CD4-positive, alpha-beta T cell treated with Interferon alpha-2 for 1 hour (primary cell): Measurements from ENCODE around the gene NHS.

Experiments
- DNase-seq, 2 donors: peaks; one replicate each; pipeline ENCODE4 v3.0.0-alpha.2; 2020 to 2022

NHS gene

DNA sequence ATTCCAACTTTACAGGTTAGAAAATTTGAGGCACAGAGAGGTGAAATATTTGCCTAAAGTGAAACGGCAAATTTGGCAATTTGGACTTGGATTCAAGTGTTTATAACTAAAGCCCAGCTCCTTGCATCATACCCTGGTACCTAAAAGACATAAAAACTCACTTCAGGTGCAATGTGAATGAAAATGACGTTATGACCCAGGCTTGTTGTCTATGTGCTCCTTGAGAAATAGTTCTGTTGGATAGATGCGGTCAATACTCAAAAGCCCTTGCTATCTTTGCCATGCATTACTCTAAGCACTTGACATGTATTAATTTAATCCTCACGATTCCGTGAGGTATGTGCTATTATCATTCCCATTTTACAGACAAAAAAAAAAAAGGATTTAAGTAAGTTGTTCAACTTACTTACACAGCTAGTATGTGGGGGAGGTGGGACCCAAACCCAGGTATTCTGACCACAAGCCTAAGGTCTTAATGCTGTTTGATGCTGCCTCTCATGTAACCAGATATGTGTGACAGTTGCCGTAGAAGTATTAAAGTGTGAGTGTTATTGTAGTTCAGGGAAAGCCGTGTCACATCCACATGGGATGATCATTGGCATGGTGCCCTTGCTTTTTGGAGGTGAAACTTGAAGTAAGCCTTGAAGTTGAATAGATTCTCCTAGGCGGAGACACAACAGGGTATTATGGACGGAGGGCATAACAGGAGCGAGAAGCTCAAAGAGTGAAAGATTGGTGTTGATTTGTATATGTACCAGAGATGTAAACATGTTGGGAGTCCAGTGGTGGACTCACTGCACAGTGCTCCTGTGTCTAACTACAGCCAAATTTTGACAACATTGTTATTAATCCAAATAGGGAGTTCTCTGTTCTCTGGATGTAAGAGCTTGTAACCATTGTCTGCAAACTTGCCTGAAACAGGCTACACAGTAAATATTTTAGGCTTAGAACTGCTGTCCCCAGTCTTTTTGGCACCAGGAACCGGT, 365.4 kb downstream of the NHS start:
- no peak for DNase-seq

DNA sequence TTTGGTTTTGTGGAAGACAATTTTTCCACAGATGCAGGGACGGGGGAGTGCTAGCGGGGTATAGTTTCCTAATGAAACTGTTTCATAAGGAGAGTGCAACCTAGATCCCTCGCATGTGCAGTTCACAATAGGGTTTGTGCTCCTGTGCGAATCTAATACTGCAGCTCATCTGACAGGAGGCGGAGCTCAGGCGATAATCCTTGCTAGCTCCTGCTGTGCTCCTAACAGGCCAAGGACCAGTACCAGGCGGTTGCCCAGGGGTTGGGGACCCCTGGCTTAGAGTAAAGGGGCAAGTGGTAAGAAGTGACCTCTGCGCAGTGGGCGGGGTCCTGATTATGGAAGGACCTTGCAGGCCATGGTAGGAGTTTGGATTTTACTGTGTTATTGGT, 366.1 kb downstream of the NHS start:
- no peak for DNase-seq

DNA sequence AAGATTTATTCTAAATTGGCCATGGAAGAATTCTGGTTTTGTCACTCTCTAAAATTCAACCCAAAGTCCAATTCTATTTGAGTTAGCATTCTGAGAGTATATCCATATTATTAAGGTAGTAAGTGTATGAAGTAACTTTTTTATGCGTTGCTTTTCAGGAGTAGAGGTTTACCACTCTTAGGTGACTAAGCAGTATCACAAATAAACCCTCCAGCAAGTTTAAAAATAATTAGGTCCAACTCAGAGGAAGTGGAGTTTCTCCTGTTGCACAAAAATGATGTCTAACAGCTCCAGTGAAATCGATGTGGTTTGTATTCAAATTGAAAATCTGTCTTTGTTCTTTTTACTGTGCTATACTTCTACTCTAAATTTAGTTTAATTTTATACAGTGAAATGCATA, 368.9 kb downstream of the NHS start:
- no peak for DNase-seq

DNA sequence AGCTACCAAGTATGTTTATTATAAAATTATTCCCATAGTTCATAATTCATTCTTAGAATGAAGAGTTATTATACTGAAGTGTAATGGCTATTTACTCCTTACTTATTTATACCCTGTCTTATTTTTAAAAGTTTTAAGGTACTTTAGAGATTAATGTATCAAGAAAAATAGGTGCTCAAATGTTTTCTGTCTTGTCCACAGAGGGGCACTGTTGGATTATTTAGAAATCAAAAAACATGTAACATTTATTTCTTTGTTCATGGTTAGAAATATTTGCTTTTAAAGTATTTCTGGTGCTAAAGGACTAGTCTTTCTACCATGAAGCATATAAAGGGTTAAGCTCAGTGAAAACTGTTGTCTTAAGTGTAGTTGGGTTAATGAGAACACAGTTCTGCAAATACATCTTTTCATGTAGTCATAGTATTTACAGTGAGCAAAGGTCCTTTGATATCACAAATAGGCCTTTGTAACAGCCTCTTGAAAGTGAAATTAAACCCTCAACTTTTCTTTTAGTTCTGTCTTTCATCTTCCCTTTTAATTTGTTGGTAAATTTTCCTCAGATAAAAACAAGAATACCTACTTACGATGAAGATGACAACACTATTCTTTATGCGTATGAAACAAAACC, 370.0 kb downstream of the NHS start:
- peak in 1 of 2 donors; percentile 23 for DNase-seq

DNA sequence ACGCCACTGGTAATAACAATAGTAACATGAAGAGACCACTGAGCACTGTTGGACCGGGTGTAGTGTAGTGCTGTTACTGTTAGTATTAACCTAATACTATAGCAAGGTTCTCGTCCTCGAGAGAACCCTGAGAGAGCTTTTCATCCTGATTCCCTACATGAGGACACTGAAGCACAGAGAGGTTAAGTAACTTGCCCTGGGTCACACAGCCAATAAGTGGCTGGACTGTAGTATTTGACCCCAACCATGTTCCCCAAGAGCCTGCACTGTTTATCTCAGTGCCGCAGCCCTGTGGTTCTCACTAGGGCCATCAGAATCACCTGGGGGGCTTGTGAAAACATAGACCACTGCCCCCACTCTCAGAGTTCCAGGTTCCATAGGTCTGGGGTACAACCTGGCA, 372.7 kb downstream of the NHS start:
- DNase-seq = no peak

DNA sequence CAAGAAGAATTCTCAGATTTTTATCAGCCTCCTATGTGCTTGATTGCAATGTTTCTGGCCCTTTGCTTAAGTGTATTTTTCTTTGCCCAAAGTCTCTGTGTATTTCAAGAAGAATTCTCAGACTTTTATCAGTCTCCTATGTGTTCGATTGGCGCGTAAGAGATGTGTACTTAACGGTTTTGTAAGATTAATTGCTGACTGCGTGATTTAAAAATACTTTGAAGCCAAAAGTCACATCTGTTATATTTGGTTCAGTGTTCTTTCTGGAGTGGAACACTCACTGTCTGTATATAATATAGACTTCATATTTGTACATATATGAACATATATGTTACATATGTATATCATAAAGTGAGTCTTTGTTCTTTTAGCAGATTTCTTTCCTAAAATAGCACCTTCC, 373.7 kb downstream of the NHS start:
- no peak for DNase-seq

DNA sequence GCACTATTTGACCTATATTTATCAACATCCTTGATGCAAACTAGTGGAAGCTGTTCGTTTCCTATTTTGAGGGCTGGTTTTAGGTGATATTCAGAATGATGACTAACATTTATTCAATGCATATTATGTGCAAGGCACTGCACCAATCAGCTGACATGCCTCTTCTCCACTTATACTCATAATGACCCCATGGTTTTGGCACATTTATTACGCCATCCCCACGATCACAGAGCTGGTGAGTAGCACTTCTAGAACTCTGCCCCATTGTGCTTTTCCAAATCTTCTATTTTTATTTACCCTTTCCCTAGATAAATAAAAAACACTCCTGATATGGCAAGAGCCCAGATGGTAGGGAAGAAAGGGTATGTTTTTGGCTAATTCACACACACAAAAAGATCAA, 375.4 kb downstream of the NHS start:
- no peak for DNase-seq

DNA sequence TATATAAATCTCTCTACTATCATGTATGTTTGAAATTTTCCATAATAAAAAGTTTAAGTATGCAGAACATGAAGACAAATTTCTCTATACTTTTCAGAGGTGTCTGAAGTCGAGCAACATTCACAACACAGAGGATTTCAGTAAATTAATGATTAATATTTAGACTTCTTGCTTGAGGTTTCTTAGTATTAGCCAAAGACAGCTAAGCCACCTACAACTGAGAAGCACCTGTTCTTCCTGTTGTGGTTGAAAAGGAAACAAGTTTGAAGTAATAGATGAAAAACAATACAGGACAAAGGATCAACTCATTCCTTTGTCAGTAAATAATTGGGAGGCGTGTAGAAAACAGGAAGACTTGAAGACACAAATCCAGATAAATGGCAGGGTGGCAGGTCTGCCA, 383.4 kb downstream of the NHS start:
- DNase-seq = no peak

DNA sequence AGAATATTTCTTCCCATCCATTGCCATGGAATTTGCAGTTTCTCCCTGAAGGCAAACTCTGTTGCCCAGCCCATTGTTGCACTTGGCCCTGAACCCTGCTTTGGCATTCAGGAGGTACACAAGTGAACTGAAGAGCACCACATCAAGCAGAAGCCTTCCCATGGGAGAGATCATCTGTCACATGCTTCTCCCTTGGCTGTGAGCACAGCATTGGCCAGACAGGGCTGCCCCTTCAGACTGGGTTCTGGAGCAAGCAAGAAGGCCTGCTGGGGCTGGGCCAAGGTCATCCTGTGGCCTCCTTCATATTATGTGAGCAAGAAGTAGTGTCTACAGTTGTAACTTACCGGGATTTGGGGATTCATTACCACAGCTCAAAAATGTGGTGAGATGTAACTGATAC, 385.0 kb downstream of the NHS start:
- DNase-seq = no peak

DNA sequence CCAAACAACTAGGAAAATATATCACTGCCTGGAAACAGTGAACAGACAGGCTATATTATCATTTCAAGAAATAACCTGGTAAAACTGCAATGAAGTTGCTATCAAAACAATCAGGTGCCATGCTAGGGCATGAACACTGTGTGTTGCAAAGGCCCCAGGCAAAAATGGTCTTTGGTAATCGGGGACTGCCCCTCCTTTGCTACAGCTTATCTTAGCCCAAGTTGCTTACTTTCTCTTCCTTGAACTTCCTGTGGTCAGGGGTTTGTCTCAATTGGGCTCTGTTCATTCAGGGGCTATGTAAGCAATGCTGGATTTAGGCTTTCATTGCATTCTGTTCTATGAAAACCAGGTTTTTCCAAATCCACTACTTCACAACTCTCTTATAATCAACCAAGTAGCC, 392.7 kb downstream of the NHS start:
- DNase-seq = no peak

DNA sequence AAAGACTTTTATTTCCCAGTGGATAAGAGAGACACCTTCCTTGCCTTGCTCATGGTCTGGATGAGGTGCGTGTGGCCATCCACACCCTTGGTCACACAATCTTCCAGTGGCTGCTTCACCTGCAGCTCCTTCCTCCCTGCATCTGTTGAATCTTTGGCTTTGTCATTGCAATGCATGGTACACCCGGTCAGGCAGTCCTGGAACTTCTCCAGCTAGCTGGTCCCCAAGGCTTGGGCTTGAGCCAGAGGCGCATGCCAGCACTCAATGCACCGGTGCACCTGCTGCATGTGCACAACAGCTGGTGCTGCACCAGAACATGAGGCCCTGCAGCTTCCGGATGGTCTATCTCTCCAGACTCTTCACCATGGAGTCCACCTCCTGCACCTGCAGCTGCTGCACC, 394.0 kb downstream of the NHS start:
- no peak for DNase-seq

DNA sequence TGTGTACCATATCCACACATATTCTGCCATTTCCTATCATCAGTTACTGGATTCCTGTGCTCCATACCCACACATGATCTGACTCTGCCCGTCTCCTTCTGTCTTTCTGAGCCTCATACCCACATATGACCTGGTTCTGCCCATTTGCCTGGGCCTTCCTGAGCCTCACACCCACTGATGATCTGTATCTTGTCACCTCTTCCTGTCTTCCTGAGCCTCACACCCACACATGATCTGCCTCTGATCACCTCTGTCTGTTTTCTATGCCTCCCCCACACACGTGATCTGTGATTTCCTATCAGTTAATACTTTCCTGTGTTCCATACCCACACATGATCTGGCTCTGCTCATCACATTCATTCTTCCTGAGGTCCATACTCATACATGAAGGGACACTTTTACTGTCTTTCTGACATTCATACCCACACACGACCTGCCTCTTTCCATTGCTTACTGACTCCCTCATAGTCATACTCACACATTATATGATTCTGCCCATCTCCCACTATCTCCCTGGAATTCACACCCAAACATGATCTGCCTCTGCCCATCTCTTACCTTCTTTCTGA, 394.8 kb downstream of the NHS start:
- DNase-seq = peak in 1 of 2 donors; percentile 7

DNA sequence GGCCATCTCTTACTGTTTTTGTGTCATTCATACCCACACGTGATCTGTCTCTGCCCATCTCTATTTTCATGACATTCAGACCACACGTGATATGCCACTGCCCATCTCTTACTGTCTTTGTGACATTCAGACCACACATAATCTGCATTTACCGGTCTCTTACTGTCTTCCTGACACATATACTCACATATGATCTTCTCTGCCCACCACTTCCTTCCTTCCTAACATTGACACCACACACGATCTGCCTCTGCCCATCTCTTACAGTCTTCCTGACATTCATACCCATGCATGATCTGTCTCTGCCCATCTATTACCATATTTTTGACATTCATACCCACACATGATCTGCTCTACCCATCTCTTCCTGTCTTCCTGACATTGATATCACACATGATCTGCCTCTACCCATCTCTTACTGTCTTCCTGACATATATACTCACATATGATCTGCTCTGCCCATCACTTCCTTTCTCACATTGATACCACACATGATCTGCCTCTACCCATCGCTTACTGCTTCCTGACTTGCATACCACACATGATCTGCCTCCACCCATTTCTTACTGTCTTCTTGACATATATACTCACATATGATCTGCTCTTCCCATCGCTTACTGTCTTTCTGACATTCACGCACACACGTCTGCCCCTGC, 398.3 kb downstream of the NHS start:
- DNase-seq = no peak

DNA sequence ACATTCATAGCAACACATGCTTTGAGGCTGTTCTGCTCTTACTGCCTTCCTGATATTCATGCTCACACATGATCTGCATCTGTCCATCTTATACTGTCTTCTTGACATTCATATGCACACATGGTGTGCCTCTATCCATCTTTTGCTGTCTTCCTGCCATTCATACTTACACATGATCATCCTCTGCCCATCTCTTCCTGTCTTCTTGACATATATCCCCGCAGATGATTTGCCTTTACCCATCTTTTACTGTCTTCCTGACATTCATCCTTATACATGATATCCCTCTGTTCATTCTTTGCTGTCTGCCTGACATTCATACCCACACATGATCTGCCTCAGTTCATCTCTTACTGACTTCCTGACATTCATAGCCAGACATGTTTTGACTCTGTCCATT, 399.1 kb downstream of the NHS start:
- no peak for DNase-seq

DNA sequence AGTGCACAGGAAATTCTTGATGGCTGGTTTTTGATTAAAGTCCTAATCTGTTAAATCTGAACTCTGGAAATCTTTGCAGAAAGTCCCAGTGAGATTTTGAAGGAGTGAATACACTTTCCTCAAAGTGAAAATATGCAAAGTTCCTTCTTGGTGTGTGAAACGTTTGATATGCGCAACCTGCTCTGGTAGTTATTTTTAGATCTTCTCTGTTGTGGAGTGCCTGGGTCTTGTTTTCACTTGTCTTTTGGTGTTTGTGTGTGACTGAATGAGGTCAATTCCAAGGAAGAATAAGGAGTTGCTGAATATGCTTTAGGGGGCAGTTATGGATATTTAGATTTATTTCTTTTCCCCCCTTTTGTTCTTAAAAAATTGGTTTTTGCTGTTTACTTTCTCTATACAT, 404.0 kb downstream of the NHS start:
- no peak for DNase-seq

DNA sequence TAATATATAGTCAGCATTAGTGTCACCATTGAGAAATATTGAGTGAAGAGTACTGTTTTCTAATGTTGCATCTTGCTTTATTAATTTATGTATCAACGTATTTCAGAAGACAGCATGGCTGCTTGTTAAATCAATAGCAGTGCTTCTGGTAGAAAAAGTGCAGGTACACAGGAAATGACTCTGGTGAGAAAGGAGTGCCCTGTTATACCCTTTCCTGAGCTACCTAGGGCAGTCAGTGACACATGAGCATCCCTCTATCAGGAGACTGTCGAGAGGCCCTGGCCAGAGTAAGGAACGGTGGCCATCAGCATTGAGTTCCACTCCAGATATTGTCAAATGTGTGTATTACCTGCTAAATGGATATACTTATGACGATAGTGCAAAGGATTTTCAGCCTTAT, 404.4 kb downstream of the NHS start:
- DNase-seq = no peak
